ENCODE data around the gene MYO5B.
A peak's percentile ranks its signal among the peaks of the same experiment; 100 is the strongest.

The MYO5B gene

GRCh38 chr18:49853011-49853410 is 341.9 kb downstream of the MYO5B start:
- TF ChIP-seq CTCF (IDR thresholded peaks at IDR 0.05; ENCODE audit: control insufficient read depth, insufficient read depth, low read depth, low read length, missing control alignments) = no peak
- no peak overlapping the region for H3K4me3 ChIP-seq (ENCODE audit: control insufficient read depth, low read depth, low read length)
- no peak for DNase-seq (ENCODE audit: low read depth)

- no peak overlapping the region for H3K4me3 ChIP-seq (ENCODE audit: control insufficient read depth, low read depth, low read length)
- no peak for TF ChIP-seq CTCF (IDR thresholded peaks at IDR 0.05; ENCODE audit: control insufficient read depth, insufficient read depth, low read depth, low read length, missing control alignments)
- no peak for DNase-seq (ENCODE audit: low read depth)
Observed at GRCh38 chr18:49851624-49852023, 343.3 kb downstream of the MYO5B start.

- DNase-seq (ENCODE audit: low read depth) = no peak
- no peak for TF ChIP-seq CTCF (IDR thresholded peaks at IDR 0.05; ENCODE audit: control insufficient read depth, insufficient read depth, low read depth, low read length, missing control alignments)
- H3K4me3 ChIP-seq (ENCODE audit: control insufficient read depth, low read depth, low read length) = no peak overlapping the region
Observed at GRCh38 chr18:49850636-49851035, 344.3 kb downstream of the MYO5B start.

DNA sequence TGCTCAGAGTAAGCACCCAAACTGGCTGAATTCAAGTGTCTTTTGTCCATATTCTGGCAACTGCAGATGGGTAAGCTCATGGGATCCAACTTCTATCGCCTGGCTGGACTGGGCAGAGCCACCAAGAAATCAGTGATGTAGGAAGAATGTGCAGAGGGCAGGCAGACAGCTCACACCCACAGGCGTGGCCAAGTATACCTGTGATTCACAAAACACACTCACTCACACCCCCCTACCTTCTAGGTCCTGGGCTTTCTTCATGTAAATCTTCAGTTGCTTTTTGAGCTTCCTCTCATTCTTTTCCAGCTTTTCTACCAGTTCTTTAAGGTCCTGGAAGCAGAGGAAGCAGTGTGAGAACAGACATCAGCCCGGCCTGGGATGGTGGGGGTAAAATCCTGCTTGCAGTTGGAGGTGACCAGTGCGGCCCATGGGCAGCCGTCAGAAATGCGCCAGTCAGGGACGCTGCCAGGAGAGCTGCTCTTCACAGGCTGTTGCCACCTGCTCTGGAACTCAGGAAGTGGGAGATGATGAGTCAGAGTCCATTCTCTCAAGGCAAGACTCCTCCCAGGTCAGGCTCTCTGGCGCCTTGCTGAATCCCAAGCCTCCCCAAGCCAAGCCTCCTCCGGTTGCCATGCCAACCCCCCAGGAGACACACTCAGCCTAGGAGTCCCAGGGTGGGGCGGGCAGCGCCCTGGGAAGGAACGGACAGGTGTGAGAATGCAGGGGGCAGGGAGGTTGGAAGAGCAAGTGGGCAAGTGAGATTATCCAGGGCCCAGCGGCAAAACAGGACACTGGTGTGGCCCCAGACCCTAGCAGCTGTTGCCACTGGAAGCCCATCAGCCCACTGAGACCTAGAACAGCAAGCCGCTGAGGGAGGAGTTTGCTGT is 345.4 kb downstream of the MYO5B start:
- H3K4me3 ChIP-seq (ENCODE audit: control insufficient read depth, low read depth, low read length) = no peak overlapping the region
- peak; percentile 42 for DNase-seq (ENCODE audit: low read depth)
- TF ChIP-seq CTCF (IDR thresholded peaks at IDR 0.05; ENCODE audit: control insufficient read depth, insufficient read depth, low read depth, low read length, missing control alignments) = no peak

DNA sequence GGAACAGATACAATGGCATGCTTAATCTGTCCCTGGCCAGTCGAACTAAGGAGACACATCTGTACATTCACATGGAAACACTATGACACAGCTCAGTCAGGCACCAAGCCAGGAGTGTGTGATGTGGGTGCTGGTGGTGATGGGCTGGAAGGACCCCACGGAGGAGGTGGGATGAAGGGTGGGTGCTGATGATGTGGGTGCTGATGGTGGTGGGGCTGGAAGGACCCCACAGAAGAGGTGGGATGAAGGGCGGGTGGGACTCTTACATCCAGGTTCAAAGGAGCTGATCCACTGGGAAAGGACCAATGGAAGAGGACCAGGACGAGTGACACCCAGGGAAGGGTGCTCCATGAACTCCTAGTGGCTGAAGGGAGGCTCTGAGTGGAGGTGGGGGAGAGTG is 346.8 kb downstream of the MYO5B start:
- H3K4me3 ChIP-seq (ENCODE audit: control insufficient read depth, low read depth, low read length) = no peak overlapping the region
- no peak for TF ChIP-seq CTCF (IDR thresholded peaks at IDR 0.05; ENCODE audit: control insufficient read depth, insufficient read depth, low read depth, low read length, missing control alignments)
- DNase-seq (ENCODE audit: low read depth) = no peak

GRCh38 chr18:49847524-49847923 is 347.4 kb downstream of the MYO5B start:
- no peak for DNase-seq (ENCODE audit: low read depth)
- no peak for TF ChIP-seq CTCF (IDR thresholded peaks at IDR 0.05; ENCODE audit: control insufficient read depth, insufficient read depth, low read depth, low read length, missing control alignments)

More at GRCh38 chr18:49847524-49847923, 347.4 kb downstream of the MYO5B start:
- H3K4me3 ChIP-seq (ENCODE audit: control insufficient read depth, low read depth, low read length) = no peak overlapping the region

All from AG09309 (cell line).